ENCODE results near the gene LTBP3. TPM values are rescaled to one million over a fixed set of nuclear protein-coding genes. Genes with fewer than 3 reads are reported as not detected.

The LTBP3 gene
- total and polyA plus RNA-seq, 2 of the 13 experiments (the other 11 are each of a cell fraction or from before 2014, with no cell fraction given), result 12.2 to 68.1 TPM

DNA sequence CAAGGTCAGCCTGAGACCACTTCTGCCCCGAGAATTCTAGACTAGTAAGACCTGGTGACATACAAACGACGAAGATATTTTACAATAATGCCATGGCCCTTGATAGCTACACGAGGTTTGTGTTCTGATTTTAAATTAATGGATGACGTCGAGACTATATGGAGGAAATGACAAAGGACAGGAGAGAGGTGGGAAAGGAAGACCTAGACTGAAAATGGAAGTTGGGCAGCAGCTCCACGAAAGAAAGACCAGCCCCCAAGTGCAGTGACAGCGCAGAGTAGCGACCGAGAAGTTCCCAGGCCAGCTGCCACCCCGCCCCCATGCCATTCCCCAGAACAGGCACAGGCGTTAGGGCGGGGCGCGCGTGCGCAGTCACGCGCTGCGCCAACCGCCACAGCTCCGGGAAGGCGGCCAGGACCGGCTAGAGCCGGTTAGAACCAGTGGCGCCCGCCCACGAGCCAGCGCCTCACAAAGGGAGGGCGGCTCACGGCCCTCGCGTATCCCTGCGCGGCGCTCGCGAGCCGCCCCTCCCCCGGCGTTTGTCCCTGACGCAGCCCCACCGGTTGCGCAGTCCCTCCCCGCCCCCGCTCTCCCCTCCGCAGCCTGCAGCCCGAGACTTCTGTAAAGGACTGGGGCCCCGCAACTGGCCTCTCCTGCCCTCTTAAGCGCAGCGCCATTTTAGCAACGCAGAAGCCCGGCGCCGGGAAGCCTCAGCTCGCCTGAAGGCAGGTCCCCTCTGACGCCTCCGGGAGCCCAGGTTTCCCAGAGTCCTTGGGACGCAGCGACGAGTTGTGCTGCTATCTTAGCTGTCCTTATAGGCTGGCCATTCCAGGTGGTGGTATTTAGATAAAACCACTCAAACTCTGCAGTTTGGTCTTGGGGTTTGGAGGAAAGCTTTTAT lies 60.8 kb downstream of the LTBP3 start (continued):
- TF ChIP-seq ZBTB7B (CRISPR knock-in tag; IDR thresholded peaks at IDR 0.05) (peak; percentile 70; the same call in 1 of the 2 replicates), ZNF460 (CRISPR knock-in tag; IDR thresholded peaks at IDR 0.05; ENCODE audit: borderline replicate concordance) (no peak; the same call in 1 of the 2 replicates), ZNF652 (CRISPR knock-in tag; IDR thresholded peaks at IDR 0.05; ENCODE audit: borderline replicate concordance, low read depth) (no peak), ZNF615 (CRISPR knock-in tag; IDR thresholded peaks at IDR 0.05; ENCODE audit: borderline replicate concordance) (no peak), ZFX (CRISPR knock-in tag; IDR thresholded peaks at IDR 0.05; ENCODE audit: low read depth) (peak; percentile 47; the same call in 1 of the 2 replicates), ZSCAN22 (CRISPR knock-in tag; IDR thresholded peaks at IDR 0.05) (no peak), ATRX (CRISPR knock-in tag; IDR thresholded peaks at IDR 0.05; ENCODE audit: borderline replicate concordance) (no peak), ZNF567 (CRISPR knock-in tag; IDR thresholded peaks at IDR 0.05; ENCODE audit: borderline replicate concordance) (peak; percentile 7; the same call in 1 of the 2 replicates), PPARG (CRISPR knock-in tag; conservative IDR thresholded peaks at IDR 0.05) (peak; percentile 39; the same call in 1 of the 2 replicates), EP300 (IDR thresholded peaks at IDR 0.05; ENCODE audit: low read depth in 2 of 2, low read length in 2 of 2) (peak; percentile 62 to 85; a peak in 3 of 4 replicates), EP300 (CRISPR knock-in tag; IDR thresholded peaks at IDR 0.05; ENCODE audit: borderline replicate concordance) (peak; percentile 86), ISL2 (CRISPR knock-in tag; IDR thresholded peaks at IDR 0.05) (peak; percentile 75), RARA (CRISPR knock-in tag; IDR thresholded peaks at IDR 0.05) (peak; percentile 77), ZMYM3 (CRISPR knock-in tag; IDR thresholded peaks at IDR 0.05) (no peak), SUZ12 (IDR thresholded peaks at IDR 0.05; ENCODE audit: low read depth, low read length) (no peak), DPF2 (CRISPR knock-in tag; IDR thresholded peaks at IDR 0.05; ENCODE audit: borderline replicate concordance, low read depth) (no peak; the same call in 1 of the 2 replicates), KLF6 (CRISPR knock-in tag; IDR thresholded peaks at IDR 0.05) (no peak; the same call in 1 of the 2 replicates), ZNF879 (CRISPR knock-in tag; IDR thresholded peaks at IDR 0.05) (no peak), CBX1 (IDR thresholded peaks at IDR 0.05; ENCODE audit: low read depth) (peak; percentile 30), MZF1 (CRISPR knock-in tag; IDR thresholded peaks at IDR 0.05; ENCODE audit: borderline replicate concordance) (no peak), ZNF562 (CRISPR knock-in tag; IDR thresholded peaks at IDR 0.05; ENCODE audit: borderline replicate concordance) (no peak)
- TF ChIP-seq, protein P1, sequence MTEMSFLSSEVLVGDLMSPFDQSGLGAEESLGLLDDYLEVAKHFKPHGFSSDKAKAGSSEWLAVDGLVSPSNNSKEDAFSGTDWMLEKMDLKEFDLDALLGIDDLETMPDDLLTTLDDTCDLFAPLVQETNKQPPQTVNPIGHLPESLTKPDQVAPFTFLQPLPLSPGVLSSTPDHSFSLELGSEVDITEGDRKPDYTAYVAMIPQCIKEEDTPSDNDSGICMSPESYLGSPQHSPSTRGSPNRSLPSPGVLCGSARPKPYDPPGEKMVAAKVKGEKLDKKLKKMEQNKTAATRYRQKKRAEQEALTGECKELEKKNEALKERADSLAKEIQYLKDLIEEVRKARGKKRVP (CRISPR knock-in tag; IDR thresholded peaks at IDR 0.05), result peak in 1 of 2 experiments; percentile 86; a peak in 2 of 4 replicates
- TF ChIP-seq, protein P2, sequence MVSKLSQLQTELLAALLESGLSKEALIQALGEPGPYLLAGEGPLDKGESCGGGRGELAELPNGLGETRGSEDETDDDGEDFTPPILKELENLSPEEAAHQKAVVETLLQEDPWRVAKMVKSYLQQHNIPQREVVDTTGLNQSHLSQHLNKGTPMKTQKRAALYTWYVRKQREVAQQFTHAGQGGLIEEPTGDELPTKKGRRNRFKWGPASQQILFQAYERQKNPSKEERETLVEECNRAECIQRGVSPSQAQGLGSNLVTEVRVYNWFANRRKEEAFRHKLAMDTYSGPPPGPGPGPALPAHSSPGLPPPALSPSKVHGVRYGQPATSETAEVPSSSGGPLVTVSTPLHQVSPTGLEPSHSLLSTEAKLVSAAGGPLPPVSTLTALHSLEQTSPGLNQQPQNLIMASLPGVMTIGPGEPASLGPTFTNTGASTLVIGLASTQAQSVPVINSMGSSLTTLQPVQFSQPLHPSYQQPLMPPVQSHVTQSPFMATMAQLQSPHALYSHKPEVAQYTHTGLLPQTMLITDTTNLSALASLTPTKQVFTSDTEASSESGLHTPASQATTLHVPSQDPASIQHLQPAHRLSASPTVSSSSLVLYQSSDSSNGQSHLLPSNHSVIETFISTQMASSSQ (IDR thresholded peaks at IDR 0.05; ENCODE audit: low read depth), result no peak
- TF ChIP-seq, protein P2 (CRISPR knock-in tag; IDR thresholded peaks at IDR 0.05; ENCODE audit: borderline replicate concordance), result peak; percentile 83
- TF ChIP-seq, protein P3, sequence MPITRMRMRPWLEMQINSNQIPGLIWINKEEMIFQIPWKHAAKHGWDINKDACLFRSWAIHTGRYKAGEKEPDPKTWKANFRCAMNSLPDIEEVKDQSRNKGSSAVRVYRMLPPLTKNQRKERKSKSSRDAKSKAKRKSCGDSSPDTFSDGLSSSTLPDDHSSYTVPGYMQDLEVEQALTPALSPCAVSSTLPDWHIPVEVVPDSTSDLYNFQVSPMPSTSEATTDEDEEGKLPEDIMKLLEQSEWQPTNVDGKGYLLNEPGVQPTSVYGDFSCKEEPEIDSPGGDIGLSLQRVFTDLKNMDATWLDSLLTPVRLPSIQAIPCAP (CRISPR knock-in tag; IDR thresholded peaks at IDR 0.05; ENCODE audit: low read depth), result peak; percentile 87; the same call in 1 of the 2 replicates
